Heart left ventricle (tissue), 13 donors: ENCODE data around the gene UFC1.

Source experiments
- POLR2A ChIP-seq, 2 donors: fragments of 450-650 bp; IDR thresholded peaks; one replicate each; pipeline ENCODE4 v1.6.1; 2017; ENCODE audit warnings: antibody characterized with exemption in 2 of 2, mild to moderate bottlenecking in 2 of 2, moderate library complexity in 2 of 2
- TF ChIP-seq, protein P1 (sequence below), 12 donors: fragments of 200-600 bp; sonication (generic) in 4 of 12; IDR thresholded peaks; one replicate each; pipeline versions ENCODE4 v1.5.0 to v1.8.0; 2018 to 2022; ENCODE audit warnings: antibody characterized with exemption in 12 of 12, mild to moderate bottlenecking in 5 of 12
- donor health status: ischemic (EF 13 %, LVEDD 7.1; RV severe dilation, severe dysfunction).
- donor health status: DM: no; HTN: yes; CAD: no.
- donor health status: DM: no; HTN: no; CAD: no.
- donor health status: ischemic (EF 25% LVEDD 6.9; RV normal size, moderate dysfunction).
- donor health status: ischemic (EF 25% LVEDD 5.7; RV mildly dilated, moderate dysfunction).
- donor health status: ischemic (EF 35%, LVEDD 5.7; RV mildly dilated, moderate dysfunction).
- donor health status: nonischemic (EF 11% LVEDD 7.7; RV severe dilation, severe dysfunction).
- donor health status: DM: yes; HTN: yes; CAD: no.
- donor health status: PGD.
- donor health status: ischemic (EF 29% LVEDD 5.4; RV normal size, mild dysfunction).
- donor health status: nonischemic (EF 23%, LVEDD 6.1; RV moderate dilation, normal function).

DNA sequence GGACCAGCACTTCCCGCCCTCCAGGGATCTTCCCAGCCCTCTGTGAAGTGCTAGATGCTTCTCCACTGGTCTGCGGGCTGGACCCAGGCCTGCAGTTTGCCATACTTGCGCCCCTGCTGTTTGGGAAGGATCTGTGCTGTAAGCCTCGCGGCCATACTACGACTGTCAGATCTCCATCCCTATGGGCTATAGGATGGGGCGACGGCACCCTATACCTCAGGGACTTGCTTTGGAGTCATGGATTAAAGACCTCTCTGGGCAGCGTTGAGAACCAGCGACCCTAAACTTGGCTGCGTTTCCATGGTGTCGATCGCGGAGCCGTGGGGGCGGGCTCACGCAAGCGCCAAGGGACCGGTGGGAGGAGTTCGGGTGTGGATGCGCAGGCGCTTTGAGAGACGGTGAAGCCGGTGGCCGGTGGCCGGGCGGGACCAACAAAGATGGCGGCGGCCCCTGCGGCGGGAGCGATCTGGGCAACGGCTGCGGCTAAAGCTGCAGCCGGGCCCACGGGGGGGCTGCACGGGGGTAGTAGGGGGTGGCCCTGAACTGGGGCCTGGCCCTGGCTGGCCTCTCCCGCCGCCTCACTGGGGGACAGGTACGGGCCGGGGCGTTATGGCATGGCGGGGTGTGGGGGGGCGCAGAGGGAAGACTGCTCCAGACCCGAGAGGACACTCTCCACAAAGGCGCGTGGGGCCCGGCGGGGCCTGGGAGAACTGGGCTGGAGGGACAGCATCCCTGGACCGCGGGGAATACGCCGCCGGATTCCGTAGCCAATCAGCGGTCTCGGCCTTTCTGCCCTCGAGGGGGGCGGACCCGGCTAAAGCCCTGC, 5.5 kb downstream of the UFC1 start, which contains the start of gene USP21:
- TF ChIP-seq, protein P1, sequence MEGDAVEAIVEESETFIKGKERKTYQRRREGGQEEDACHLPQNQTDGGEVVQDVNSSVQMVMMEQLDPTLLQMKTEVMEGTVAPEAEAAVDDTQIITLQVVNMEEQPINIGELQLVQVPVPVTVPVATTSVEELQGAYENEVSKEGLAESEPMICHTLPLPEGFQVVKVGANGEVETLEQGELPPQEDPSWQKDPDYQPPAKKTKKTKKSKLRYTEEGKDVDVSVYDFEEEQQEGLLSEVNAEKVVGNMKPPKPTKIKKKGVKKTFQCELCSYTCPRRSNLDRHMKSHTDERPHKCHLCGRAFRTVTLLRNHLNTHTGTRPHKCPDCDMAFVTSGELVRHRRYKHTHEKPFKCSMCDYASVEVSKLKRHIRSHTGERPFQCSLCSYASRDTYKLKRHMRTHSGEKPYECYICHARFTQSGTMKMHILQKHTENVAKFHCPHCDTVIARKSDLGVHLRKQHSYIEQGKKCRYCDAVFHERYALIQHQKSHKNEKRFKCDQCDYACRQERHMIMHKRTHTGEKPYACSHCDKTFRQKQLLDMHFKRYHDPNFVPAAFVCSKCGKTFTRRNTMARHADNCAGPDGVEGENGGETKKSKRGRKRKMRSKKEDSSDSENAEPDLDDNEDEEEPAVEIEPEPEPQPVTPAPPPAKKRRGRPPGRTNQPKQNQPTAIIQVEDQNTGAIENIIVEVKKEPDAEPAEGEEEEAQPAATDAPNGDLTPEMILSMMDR (IDR thresholded peaks at IDR 0.05), result peak in 6 of 12 donors; percentile 14 to 57 (median 26)
- TF ChIP-seq POLR2A (IDR thresholded peaks at IDR 0.05), result peak in 1 of 2 donors; percentile 82
